A673 (cell line): ENCODE measurements around the gene BCL2. TPM values are rescaled to one million over a fixed set of nuclear protein-coding genes. Genes with fewer than 3 reads are reported as not detected.

Source experiments
- BruUV-seq: library from RNA; stranded (reverse); fragments of 400-500 nt; replicated peaks from 2 replicates; lab custom pipeline; 2021; lab: Mats Ljungman, UMichigan
- CTCF ChIA-PET: fragments of 300-600 bp; sonication (Branson Sonifier 250); formaldehyde crosslinking; loops from one replicate; lab custom pipeline; 2022; ENCODE audit warnings: antibody characterized with exemption; lab: Charles Lee
- POLR2A ChIA-PET: fragments of 300-600 bp; sonication (Branson Sonifier 250); formaldehyde crosslinking; loops from one replicate; lab custom pipeline; 2022; ENCODE audit warnings: antibody characterized with exemption; ENCODE audit not compliant: low non-redundant PET; lab: Charles Lee
- DNase-seq: peaks from one replicate; pipeline ENCODE4 v3.0.0-alpha.2; 2015; ENCODE audit warnings: low spot score
- H3K27ac ChIP-seq: fragments of 200-600 bp; sonication (generic); 2 replicates; pipeline ENCODE4 v1.5.1; 2016; ENCODE audit warnings: mixed run types, low read depth, mild to moderate bottlenecking, mixed read lengths, antibody characterized with exemption, low read length; ENCODE audit not compliant: poor library complexity, severe bottlenecking
- H3K27me3 ChIP-seq: fragments of 200-600 bp; sonication (generic); replicated peaks from 2 replicates; pipeline ENCODE4 v1.6.1; 2017; ENCODE audit warnings: mixed run types, low read depth, mild to moderate bottlenecking, mixed read lengths, antibody characterized with exemption, low read length; ENCODE audit not compliant: insufficient read depth, poor library complexity
- H3K36me3 ChIP-seq: fragments of 200-600 bp; sonication (generic); 2 replicates; pipeline ENCODE4 v1.6.1; 2016; ENCODE audit warnings: mixed run types, mild to moderate bottlenecking, mixed read lengths, antibody characterized with exemption, low read length; ENCODE audit not compliant: insufficient read depth, poor library complexity, severe bottlenecking
- H3K4me1 ChIP-seq: fragments of 200-600 bp; sonication (generic); 2 replicates; pipeline ENCODE4 v1.6.1; 2017; ENCODE audit warnings: mixed run types, mild to moderate bottlenecking, mixed read lengths, antibody characterized with exemption, low read length; ENCODE audit not compliant: insufficient read depth, poor library complexity, severe bottlenecking
- H3K4me3 ChIP-seq: fragments of 200-600 bp; sonication (generic); 2 replicates; pipeline ENCODE4 v1.5.1; 2016; ENCODE audit warnings: low read depth, mixed run types, mild to moderate bottlenecking, mixed read lengths, low read length; ENCODE audit not compliant: poor library complexity, severe bottlenecking
- H3K9me3 ChIP-seq: fragments of 200-600 bp; sonication (generic); 2 replicates; pipeline ENCODE4 v1.6.1; 2016; ENCODE audit warnings: mixed run types, low read depth, mild to moderate bottlenecking, mixed read lengths, antibody characterized with exemption, low read length; ENCODE audit not compliant: poor library complexity, severe bottlenecking
- CTCF ChIP-seq: fragments of 300-800, 200-600 bp; sonication (generic); conservative IDR thresholded peaks from 2 replicates; pipeline ENCODE4 v1.5.1; 2017; ENCODE audit warnings: low read depth, mild to moderate bottlenecking, antibody characterized with exemption, low read length, moderate library complexity, mixed read lengths
- EZH2 ChIP-seq: fragments of 200-600 bp; sonication (generic); IDR thresholded peaks from 2 replicates; pipeline ENCODE4 v1.6.1; 2017; ENCODE audit warnings: borderline replicate concordance, low read depth, mild to moderate bottlenecking, mixed read lengths, antibody characterized with exemption, low read length; ENCODE audit not compliant: poor library complexity, severe bottlenecking
- intact Hi-C: fragments of 100-400 bp; cut with micrococcal nuclease; formaldehyde crosslinking; loops from one replicate; pipeline ENCODE4 v1.10.0; 2022; ENCODE audit not compliant: unreplicated experiment
- total RNA-seq: library from RNA; stranded (reverse); gene quantifications from 2 replicates; pipeline ENCODE4 v1.2.3, GENCODE V29; 2021

Gene BCL2
- total RNA-seq, 1 experiment from 2014 or later = 24.9 TPM

GRCh38 chr18:63232826-63233225 lies 86.7 kb downstream of the BCL2 start:
- intact Hi-C loops = no loop called here
- BruUV-seq = no TSS peak
- H3K27me3 ChIP-seq = no peaks in the 10 kb centered on the region
- no peak for DNase-seq
- H3K27ac ChIP-seq = no peak overlapping the region
- POLR2A ChIA-PET = no interaction called here
- CTCF ChIA-PET = no interaction called here
- TF ChIP-seq EZH2 = no peak
- TF ChIP-seq CTCF = no peak
- H3K4me1 ChIP-seq = peaks cover 2% of the 10 kb centered on the region
- no peak overlapping the region for H3K4me3 ChIP-seq
- no peaks in the 10 kb centered on the region for H3K36me3 ChIP-seq
- no peaks in the 10 kb centered on the region for H3K9me3 ChIP-seq

GRCh38 chr18:63229971-63230370 lies 89.6 kb downstream of the BCL2 start:
- POLR2A ChIA-PET = no interaction called here
- no peak for DNase-seq
- Histone ChIP-seq H3K4me1 (no peaks in the 10 kb centered on the region), H3K4me3 (no peak overlapping the region), H3K27me3 (no peaks in the 10 kb centered on the region), H3K27ac (no peak overlapping the region), H3K9me3 (no peaks in the 10 kb centered on the region), H3K36me3 (no peaks in the 10 kb centered on the region)
- CTCF ChIA-PET = no interaction called here
- intact Hi-C loops = no loop called here
- no peak for TF ChIP-seq EZH2
- TF ChIP-seq CTCF = no peak
- BruUV-seq = no TSS peak

GRCh38 chr18:63225434-63225833 lies 94.1 kb downstream of the BCL2 start:
- intact Hi-C loops = no loop called here
- no TSS peak for BruUV-seq
- Histone ChIP-seq H3K4me3 (no peak overlapping the region), H3K9me3 (no peaks in the 10 kb centered on the region), H3K36me3 (no peaks in the 10 kb centered on the region), H3K27me3 (no peaks in the 10 kb centered on the region), H3K27ac (no peak overlapping the region), H3K4me1 (no peaks in the 10 kb centered on the region)
- ChIA-PET POLR2A (no interaction called here), CTCF (no interaction called here)
- TF ChIP-seq EZH2 = no peak
- TF ChIP-seq CTCF = no peak
- DNase-seq = no peak
